Measurements from ENCODE around the gene SLC13A4. TPM values are rescaled to one million over a fixed set of nuclear protein-coding genes. Genes with fewer than 3 reads are reported as not detected.
A peak's percentile ranks its signal among the peaks of the same experiment; 100 is the strongest.

SLC13A4 gene
- total RNA-seq, 4 donors from 2014 or later = not detected

DNA sequence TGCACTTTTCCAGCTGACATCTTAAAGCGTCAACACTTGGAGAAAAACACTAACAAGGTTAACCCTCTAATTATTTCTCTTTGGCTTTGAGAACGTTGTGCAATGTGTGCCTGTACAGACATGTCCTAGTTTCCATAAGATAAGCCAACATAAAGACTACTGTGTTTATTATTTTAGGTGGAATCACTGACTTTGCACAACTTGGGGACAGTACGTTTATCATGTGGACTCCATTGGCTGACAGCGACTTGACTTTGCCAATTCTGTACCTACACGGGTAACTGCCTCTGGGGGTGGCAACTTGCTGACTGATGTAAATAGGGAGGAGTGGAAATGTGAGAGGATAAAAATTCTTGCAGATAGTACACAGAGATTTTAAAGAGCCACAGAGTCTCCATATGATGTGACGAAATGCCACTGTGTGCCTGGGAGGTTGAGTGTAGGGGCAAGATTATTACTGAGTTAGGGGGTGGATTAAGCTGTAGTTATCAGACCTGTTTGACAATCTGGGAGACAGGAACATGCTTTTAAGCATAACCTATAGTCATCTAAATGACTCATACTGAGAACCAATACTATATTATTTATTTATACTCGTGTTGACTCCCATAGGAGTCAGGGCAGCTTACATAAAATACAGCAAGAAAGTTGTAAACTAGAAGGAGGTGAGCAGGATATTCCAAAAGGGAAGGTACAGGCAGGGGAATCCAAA lies 21.0 kb downstream of the SLC13A4 start:
- DNase-seq (no peak), ATAC-seq (no peak)
- Histone ChIP-seq H3K9me3 (no peaks in the 10 kb centered on the region), H3K27ac (peak overlapping the region in 3 of 4 donors; percentile 5 to 40 (median 14)), H3K27me3 (no peaks in the 10 kb centered on the region), H3K4me3 (no peak overlapping the region), H3K36me3 (no peaks in the 10 kb centered on the region), H3K4me1 (peaks cover 0 to 4% of the 10 kb centered on the region in 2 donors)
- TF ChIP-seq, protein P1, sequence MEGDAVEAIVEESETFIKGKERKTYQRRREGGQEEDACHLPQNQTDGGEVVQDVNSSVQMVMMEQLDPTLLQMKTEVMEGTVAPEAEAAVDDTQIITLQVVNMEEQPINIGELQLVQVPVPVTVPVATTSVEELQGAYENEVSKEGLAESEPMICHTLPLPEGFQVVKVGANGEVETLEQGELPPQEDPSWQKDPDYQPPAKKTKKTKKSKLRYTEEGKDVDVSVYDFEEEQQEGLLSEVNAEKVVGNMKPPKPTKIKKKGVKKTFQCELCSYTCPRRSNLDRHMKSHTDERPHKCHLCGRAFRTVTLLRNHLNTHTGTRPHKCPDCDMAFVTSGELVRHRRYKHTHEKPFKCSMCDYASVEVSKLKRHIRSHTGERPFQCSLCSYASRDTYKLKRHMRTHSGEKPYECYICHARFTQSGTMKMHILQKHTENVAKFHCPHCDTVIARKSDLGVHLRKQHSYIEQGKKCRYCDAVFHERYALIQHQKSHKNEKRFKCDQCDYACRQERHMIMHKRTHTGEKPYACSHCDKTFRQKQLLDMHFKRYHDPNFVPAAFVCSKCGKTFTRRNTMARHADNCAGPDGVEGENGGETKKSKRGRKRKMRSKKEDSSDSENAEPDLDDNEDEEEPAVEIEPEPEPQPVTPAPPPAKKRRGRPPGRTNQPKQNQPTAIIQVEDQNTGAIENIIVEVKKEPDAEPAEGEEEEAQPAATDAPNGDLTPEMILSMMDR (IDR thresholded peaks at IDR 0.05 in 4 of 5, conservative IDR thresholded peaks at IDR 0.05 in 1 of 5) = no peak
- TF ChIP-seq POLR2A (IDR thresholded peaks at IDR 0.05) = no peak
- in situ Hi-C loops (cut with MboI; ENCODE audit: low sequenced_read_pairs in 4 of 4) (no loop called here), intact Hi-C loops (cut with DNase I; ENCODE audit: low total_unique reads) (loop anchor here (2.0 kb wide), 1 partner anchor 30 kb away; no protein-coding TSS in a partner anchor)

DNA sequence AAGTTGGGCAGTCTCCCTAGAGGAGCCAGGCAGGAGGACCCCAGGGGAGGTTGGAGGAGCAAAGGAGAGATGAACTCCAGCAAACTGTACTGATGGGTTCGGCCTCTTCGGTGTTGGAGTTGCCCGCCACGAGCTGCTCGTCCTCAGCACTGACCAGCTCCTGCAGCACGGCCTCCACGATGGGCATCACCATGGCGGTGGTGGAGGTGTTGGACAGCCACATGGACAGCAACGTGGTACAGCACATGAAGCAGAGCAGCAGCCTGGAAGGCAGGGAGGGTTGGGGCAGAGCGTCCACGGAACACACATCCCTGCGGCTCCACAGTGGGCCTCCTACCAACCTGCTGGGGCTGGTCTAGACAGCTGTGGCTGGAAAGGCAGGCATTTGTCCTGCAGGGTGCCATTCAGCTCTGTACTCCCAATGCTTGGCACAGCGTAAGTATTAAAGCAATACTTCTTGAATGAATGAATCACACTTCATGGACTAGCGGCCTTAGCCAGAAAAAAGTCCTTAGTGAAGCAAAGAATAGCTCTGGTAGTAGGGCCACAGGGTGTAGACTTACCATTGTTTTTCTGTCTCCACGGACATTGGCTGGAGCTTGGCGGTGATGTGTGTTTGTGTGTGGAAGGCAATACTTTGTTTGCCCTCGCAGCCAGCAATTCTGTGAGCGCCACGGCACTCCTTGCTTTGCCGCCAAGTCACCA lies 21.8 kb downstream of the SLC13A4 start:
- H3K9me3 ChIP-seq = no peaks in the 10 kb centered on the region
- peak; percentile 76 to 77 for ATAC-seq
- peaks cover 0 to 4% of the 10 kb centered on the region in 2 donors for H3K4me1 ChIP-seq
- H3K27me3 ChIP-seq = no peaks in the 10 kb centered on the region
- no peak for TF ChIP-seq POLR2A (IDR thresholded peaks at IDR 0.05)
- TF ChIP-seq, protein P1 (IDR thresholded peaks at IDR 0.05 in 4 of 5, conservative IDR thresholded peaks at IDR 0.05 in 1 of 5) = no peak
- H3K36me3 ChIP-seq = no peaks in the 10 kb centered on the region
- in situ Hi-C loops (cut with MboI; ENCODE audit: low sequenced_read_pairs in 4 of 4) = no loop called here
- intact Hi-C loops (cut with DNase I; ENCODE audit: low total_unique reads) = loop anchor here (2.0 kb wide), 1 partner anchor 29 kb away; no protein-coding TSS in a partner anchor
- DNase-seq = peak; percentile 10 to 53
- H3K27ac ChIP-seq = peak overlapping the region in 3 of 4 donors; percentile 5 to 40 (median 14)
- no peak overlapping the region for H3K4me3 ChIP-seq

DNA sequence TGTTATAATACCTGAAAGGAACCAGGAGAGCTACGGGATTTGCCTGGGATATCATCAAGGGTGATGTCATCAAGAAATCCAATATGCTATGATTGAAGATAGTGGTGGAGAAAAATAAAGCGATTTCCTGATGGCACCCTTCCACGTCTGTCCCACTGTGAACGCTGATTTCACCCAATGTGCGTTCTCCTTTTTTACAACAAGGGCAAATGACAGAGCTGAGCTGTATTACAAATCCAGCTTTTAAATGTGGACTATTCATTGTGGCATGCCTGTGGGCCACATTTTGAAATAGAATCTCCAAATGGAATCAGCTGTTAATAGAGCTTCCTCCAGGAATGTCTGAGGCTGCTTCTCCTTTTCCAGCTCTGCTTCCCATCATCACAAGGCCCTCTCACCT lies 23.3 kb downstream of the SLC13A4 start:
- no peaks in the 10 kb centered on the region for H3K9me3 ChIP-seq
- peaks cover 0 to 6% of the 10 kb centered on the region in 2 donors for H3K36me3 ChIP-seq
- H3K27ac ChIP-seq = no peak overlapping the region
- TF ChIP-seq, protein P1 (IDR thresholded peaks at IDR 0.05 in 4 of 5, conservative IDR thresholded peaks at IDR 0.05 in 1 of 5) = no peak
- no peak for TF ChIP-seq POLR2A (IDR thresholded peaks at IDR 0.05)
- in situ Hi-C loops (cut with MboI; ENCODE audit: low sequenced_read_pairs in 4 of 4) = no loop called here
- ATAC-seq (no peak), DNase-seq (no peak)
- H3K27me3 ChIP-seq = no peaks in the 10 kb centered on the region
- H3K4me1 ChIP-seq = peaks cover 0 to 4% of the 10 kb centered on the region in 2 donors
- intact Hi-C loops (cut with DNase I; ENCODE audit: low total_unique reads) = no loop called here
- no peak overlapping the region for H3K4me3 ChIP-seq

DNA sequence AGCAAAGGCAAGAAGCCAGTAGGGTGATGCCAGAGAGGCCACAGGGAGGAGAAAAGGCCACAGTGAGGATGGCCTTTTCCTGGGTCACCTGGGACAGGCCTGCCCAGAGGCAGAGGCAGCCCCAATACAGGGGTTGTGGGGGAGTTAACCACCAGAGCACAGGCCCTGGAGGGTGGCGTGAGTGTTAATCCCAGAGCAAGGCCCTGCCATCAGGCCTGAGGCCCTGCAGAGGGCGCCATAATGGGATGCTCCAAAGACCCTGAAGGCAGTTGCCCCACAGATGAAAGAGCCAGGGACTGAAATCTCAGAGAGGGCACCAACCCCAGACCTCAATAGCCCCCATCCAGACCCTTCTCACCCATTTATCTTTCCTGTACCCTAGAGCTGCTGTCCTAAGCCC lies 23.9 kb downstream of the SLC13A4 start:
- ATAC-seq (no peak), DNase-seq (no peak)
- Histone ChIP-seq H3K27me3 (no peaks in the 10 kb centered on the region), H3K36me3 (peaks cover 0 to 6% of the 10 kb centered on the region in 2 donors), H3K4me1 (peaks cover 0 to 4% of the 10 kb centered on the region in 2 donors), H3K4me3 (no peak overlapping the region), H3K9me3 (no peaks in the 10 kb centered on the region), H3K27ac (no peak overlapping the region)
- no peak for TF ChIP-seq POLR2A (IDR thresholded peaks at IDR 0.05)
- TF ChIP-seq, protein P1 (IDR thresholded peaks at IDR 0.05 in 4 of 5, conservative IDR thresholded peaks at IDR 0.05 in 1 of 5) = peak in 1 of 5 experiments; percentile 11
- in situ Hi-C loops (cut with MboI; ENCODE audit: low sequenced_read_pairs in 4 of 4) (no loop called here), intact Hi-C loops (cut with DNase I; ENCODE audit: low total_unique reads) (no loop called here)

Measured in gastrocnemius medialis (tissue), 4 donors.